ENCODE results near the gene MAG.

DNA sequence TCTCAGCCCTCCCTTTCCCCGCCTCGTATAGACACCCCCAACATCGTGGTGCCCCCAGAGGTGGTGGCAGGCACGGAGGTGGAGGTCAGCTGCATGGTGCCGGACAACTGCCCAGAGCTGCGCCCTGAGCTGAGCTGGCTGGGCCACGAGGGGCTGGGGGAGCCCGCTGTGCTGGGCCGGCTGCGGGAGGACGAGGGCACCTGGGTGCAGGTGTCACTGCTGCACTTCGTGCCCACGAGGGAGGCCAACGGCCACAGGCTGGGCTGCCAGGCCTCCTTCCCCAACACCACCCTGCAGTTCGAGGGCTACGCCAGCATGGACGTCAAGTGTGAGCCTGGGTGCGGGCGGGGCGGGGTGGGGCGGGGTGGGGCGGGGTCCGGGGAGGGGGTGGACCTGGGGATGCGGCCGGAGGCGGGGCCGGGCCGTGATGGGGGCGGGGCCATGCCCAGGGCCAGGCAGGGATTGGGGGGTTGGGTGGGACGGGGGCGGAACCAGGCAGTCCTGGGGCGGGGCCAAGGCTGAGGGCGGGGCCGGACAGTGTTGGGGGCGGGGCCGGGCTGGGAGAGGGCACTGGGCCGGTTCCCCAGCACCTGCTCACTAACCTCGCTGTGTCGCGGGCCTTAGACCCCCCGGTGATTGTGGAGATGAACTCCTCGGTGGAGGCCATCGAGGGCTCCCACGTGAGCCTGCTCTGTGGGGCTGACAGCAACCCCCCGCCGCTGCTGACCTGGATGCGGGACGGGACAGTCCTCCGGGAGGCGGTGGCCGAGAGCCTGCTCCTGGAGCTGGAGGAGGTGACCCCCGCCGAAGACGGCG, 7.8 kb downstream of the MAG start:
- TF ChIP-seq, protein P1, sequence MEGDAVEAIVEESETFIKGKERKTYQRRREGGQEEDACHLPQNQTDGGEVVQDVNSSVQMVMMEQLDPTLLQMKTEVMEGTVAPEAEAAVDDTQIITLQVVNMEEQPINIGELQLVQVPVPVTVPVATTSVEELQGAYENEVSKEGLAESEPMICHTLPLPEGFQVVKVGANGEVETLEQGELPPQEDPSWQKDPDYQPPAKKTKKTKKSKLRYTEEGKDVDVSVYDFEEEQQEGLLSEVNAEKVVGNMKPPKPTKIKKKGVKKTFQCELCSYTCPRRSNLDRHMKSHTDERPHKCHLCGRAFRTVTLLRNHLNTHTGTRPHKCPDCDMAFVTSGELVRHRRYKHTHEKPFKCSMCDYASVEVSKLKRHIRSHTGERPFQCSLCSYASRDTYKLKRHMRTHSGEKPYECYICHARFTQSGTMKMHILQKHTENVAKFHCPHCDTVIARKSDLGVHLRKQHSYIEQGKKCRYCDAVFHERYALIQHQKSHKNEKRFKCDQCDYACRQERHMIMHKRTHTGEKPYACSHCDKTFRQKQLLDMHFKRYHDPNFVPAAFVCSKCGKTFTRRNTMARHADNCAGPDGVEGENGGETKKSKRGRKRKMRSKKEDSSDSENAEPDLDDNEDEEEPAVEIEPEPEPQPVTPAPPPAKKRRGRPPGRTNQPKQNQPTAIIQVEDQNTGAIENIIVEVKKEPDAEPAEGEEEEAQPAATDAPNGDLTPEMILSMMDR (IDR thresholded peaks at IDR 0.05): no peak
- no peak for TF ChIP-seq POLR2A (IDR thresholded peaks at IDR 0.05)
